K562 (cell line): Measurements from ENCODE around the gene LTN1. TPM values are rescaled to one million over a fixed set of nuclear protein-coding genes. Genes with fewer than 3 reads are reported as not detected.

ENCODE experiments used
- ATF7 ChIP-seq: fragments of 450-650 bp; IDR thresholded peaks from 2 replicates; pipeline ENCODE4 v1.7.1; 2014; ENCODE audit warnings: mild to moderate bottlenecking, moderate library complexity
- CEBPZ ChIP-seq: fragments of 150-350 bp; IDR thresholded peaks from 2 replicates; pipeline ENCODE4 v1.6.1; 2014; ENCODE audit warnings: low read depth, mild to moderate bottlenecking, low read length, borderline replicate concordance
- CGGBP1 ChIP-seq: fragments of 250-450 bp; sonication (Bioruptor Pico); IDR thresholded peaks from 2 replicates; pipeline ENCODE4 v1.9.0; 2021; ENCODE audit warnings: mild to moderate bottlenecking
- DACH1 ChIP-seq: fragments of 450-650 bp; IDR thresholded peaks from 2 replicates; pipeline ENCODE4 v1.6.1; 2018; ENCODE audit not compliant: partially characterized antibody
- DPF2 ChIP-seq: fragments of 450-650 bp; IDR thresholded peaks from 2 replicates; pipeline ENCODE4 v1.6.1; 2016
- NFATC3 ChIP-seq: fragments of 450-650 bp; IDR thresholded peaks from 2 replicates; pipeline ENCODE4 v1.6.1; 2017; ENCODE audit warnings: mild to moderate bottlenecking
- PCBP1 ChIP-seq: fragments of 200-400 bp; formaldehyde crosslinking; IDR thresholded peaks from 2 replicates; pipeline ENCODE4 v1.6.1; 2018; ENCODE audit warnings: mild to moderate bottlenecking, low read depth, low read length; ENCODE audit not compliant: poor library complexity, severe bottlenecking
- TCF7 ChIP-seq: sonication (generic); IDR thresholded peaks from 2 replicates; pipeline ENCODE4 v1.6.1; 2016; ENCODE audit warnings: antibody characterized with exemption, borderline replicate concordance
- TRIM25 ChIP-seq: fragments of 450-650 bp; IDR thresholded peaks from 2 replicates; pipeline ENCODE4 v1.7.0; 2016; ENCODE audit warnings: borderline replicate concordance
- ZNF239 ChIP-seq: fragments of 250-450 bp; sonication (Bioruptor Pico); IDR thresholded peaks from 2 replicates; pipeline ENCODE4 v1.4.0; 2020; ENCODE audit warnings: mild to moderate bottlenecking
- ZNF24 ChIP-seq: fragments of 450-650 bp; IDR thresholded peaks from 2 replicates; pipeline ENCODE4 v1.6.1; 2016
- polyA plus RNA-seq, 8 experiments: library from polyadenylated mRNA; depleted of rRNA in 4 of 8; stranded (reverse) in 5 of 8; unstranded in 3 of 8; fragments of >200 nt; fragmentation: Nextera tagmentation in 2 of 8; fragmentation: Illumina TruSeq in 1 of 8; extraction: Ambion mirVana in 2 of 8; extraction: Trizol in 1 of 8; gene quantifications; 2 replicates each; pipeline versions ENCODE4 v1.2.1 to v1.2.3, GENCODE V29; 2011 to 2014; ENCODE audit warnings: inconsistent platforms in 1 of 8, missing spikeins in 1 of 8
- total RNA-seq, 7 experiments: library from RNA; depleted of rRNA in 6 of 7; stranded (reverse); fragments of >200 nt in 6 of 7; fragmentation: Illumina TruSeq in 2 of 7; extraction: Trizol in 2 of 7; gene quantifications; 2 replicates each; pipeline versions ENCODE4 v1.2.1 to v1.2.3, GENCODE V29; 2011 to 2021; ENCODE audit warnings: low replicate concordance in 1 of 7
- TF ChIP-seq, protein P1 (sequence below): sonication (generic); formaldehyde crosslinking; IDR thresholded peaks from 2 replicates; pipeline ENCODE4 v1.8.1; 2023; ENCODE audit warnings: mild to moderate bottlenecking, missing genetic modification reagents
- TF ChIP-seq, protein P2 (sequence below): sonication (generic); formaldehyde crosslinking; IDR thresholded peaks from 2 replicates; pipeline ENCODE4 v1.8.0; 2022; ENCODE audit warnings: mild to moderate bottlenecking, missing genetic modification reagents, borderline replicate concordance
- TF ChIP-seq, protein P3 (sequence below): sonication (generic); formaldehyde crosslinking; IDR thresholded peaks from 2 replicates; pipeline ENCODE4 v1.8.0; 2022; ENCODE audit warnings: mild to moderate bottlenecking, missing genetic modification reagents

LTN1 gene
- total and polyA plus RNA-seq, 9 of the 15 experiments (the other 6 are each of a cell fraction or from before 2014, with no cell fraction given) = 15.7 to 49.6 (median 28.7) TPM

GRCh38 chr21:29002442-29003144, 9.9 kb upstream of the LTN1 start (continued):
- TF ChIP-seq, protein P1, sequence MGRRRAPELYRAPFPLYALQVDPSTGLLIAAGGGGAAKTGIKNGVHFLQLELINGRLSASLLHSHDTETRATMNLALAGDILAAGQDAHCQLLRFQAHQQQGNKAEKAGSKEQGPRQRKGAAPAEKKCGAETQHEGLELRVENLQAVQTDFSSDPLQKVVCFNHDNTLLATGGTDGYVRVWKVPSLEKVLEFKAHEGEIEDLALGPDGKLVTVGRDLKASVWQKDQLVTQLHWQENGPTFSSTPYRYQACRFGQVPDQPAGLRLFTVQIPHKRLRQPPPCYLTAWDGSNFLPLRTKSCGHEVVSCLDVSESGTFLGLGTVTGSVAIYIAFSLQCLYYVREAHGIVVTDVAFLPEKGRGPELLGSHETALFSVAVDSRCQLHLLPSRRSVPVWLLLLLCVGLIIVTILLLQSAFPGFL (CRISPR knock-in tag) = no peak
- TF ChIP-seq TCF7 (0 out of 2 replicates have a peak, but pooled peaks have one; percentile 76), CEBPZ (no peak), DPF2 (no peak; the same call in 1 of the 2 replicates), TRIM25 (no peak), DACH1 (peak; percentile 12), ATF7 (peak; percentile 92), ZNF239 (CRISPR knock-in tag) (no peak; the same call in 1 of the 2 replicates), NFATC3 (peak; percentile 55; the same call in 1 of the 2 replicates), PCBP1 (no peak), ZNF24 (peak; percentile 74; the same call in 1 of the 2 replicates), CGGBP1 (CRISPR knock-in tag) (no peak)
- TF ChIP-seq, protein P2, sequence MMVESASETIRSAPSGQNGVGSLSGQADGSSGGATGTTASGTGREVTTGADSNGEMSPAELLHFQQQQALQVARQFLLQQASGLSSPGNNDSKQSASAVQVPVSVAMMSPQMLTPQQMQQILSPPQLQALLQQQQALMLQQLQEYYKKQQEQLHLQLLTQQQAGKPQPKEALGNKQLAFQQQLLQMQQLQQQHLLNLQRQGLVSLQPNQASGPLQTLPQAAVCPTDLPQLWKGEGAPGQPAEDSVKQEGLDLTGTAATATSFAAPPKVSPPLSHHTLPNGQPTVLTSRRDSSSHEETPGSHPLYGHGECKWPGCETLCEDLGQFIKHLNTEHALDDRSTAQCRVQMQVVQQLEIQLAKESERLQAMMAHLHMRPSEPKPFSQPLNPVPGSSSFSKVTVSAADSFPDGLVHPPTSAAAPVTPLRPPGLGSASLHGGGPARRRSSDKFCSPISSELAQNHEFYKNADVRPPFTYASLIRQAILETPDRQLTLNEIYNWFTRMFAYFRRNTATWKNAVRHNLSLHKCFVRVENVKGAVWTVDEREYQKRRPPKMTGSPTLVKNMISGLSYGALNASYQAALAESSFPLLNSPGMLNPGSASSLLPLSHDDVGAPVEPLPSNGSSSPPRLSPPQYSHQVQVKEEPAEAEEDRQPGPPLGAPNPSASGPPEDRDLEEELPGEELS (CRISPR knock-in tag) = peak; percentile 85; the same call in 1 of the 2 replicates
- TF ChIP-seq, protein P3, sequence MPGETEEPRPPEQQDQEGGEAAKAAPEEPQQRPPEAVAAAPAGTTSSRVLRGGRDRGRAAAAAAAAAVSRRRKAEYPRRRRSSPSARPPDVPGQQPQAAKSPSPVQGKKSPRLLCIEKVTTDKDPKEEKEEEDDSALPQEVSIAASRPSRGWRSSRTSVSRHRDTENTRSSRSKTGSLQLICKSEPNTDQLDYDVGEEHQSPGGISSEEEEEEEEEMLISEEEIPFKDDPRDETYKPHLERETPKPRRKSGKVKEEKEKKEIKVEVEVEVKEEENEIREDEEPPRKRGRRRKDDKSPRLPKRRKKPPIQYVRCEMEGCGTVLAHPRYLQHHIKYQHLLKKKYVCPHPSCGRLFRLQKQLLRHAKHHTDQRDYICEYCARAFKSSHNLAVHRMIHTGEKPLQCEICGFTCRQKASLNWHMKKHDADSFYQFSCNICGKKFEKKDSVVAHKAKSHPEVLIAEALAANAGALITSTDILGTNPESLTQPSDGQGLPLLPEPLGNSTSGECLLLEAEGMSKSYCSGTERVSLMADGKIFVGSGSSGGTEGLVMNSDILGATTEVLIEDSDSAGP (CRISPR knock-in tag) = no peak
